ENCODE measurements around the gene GOPC.

The GOPC gene

GRCh38 chr6:117550078-117550600 lies 52.2 kb downstream of the GOPC start:
- in situ Hi-C loops (cut with HindIII; ENCODE audit: low sequenced_read_pairs): no loop called here

- in situ Hi-C loops (cut with HindIII; ENCODE audit: low sequenced_read_pairs): no loop called here
These were observed 52.7 kb downstream of the GOPC start for GRCh38 chr6:117549611-117550010.

- in situ Hi-C loops (cut with HindIII; ENCODE audit: low sequenced_read_pairs): no loop called here
These were observed 53.5 kb downstream of the GOPC start for GRCh38 chr6:117548797-117549301.

- in situ Hi-C loops (cut with HindIII; ENCODE audit: low sequenced_read_pairs): no loop called here
These were observed 54.4 kb downstream of the GOPC start for GRCh38 chr6:117547688-117548621.

GRCh38 chr6:117546674-117547073 lies 55.6 kb downstream of the GOPC start:
- in situ Hi-C loops (cut with HindIII; ENCODE audit: low sequenced_read_pairs): no loop called here

GRCh38 chr6:117545161-117545595 lies 57.1 kb downstream of the GOPC start:
- in situ Hi-C loops (cut with HindIII; ENCODE audit: low sequenced_read_pairs): no loop called here

GRCh38 chr6:117544716-117545115 lies 57.6 kb downstream of the GOPC start:
- in situ Hi-C loops (cut with HindIII; ENCODE audit: low sequenced_read_pairs): no loop called here

- in situ Hi-C loops (cut with HindIII; ENCODE audit: low sequenced_read_pairs): no loop called here
These were observed 59.8 kb downstream of the GOPC start for GRCh38 chr6:117542493-117542892.

- in situ Hi-C loops (cut with HindIII; ENCODE audit: low sequenced_read_pairs): no loop called here
These were observed 61.6 kb downstream of the GOPC start for GRCh38 chr6:117540670-117541069.

GRCh38 chr6:117538615-117539014 lies 63.7 kb downstream of the GOPC start:
- in situ Hi-C loops (cut with HindIII; ENCODE audit: low sequenced_read_pairs): no loop called here

- in situ Hi-C loops (cut with HindIII; ENCODE audit: low sequenced_read_pairs): no loop called here
These were observed 66.0 kb downstream of the GOPC start for GRCh38 chr6:117536317-117536716.

- in situ Hi-C loops (cut with HindIII; ENCODE audit: low sequenced_read_pairs): no loop called here
These were observed 67.3 kb downstream of the GOPC start for GRCh38 chr6:117534974-117535373.

- in situ Hi-C loops (cut with HindIII; ENCODE audit: low sequenced_read_pairs): no loop called here
These were observed 68.5 kb downstream of the GOPC start for GRCh38 chr6:117533775-117534174.

- in situ Hi-C loops (cut with HindIII; ENCODE audit: low sequenced_read_pairs): no loop called here
These were observed 70.2 kb downstream of the GOPC start for GRCh38 chr6:117531809-117532725.

GRCh38 chr6:117531346-117531745 lies 71.0 kb downstream of the GOPC start:
- in situ Hi-C loops (cut with HindIII; ENCODE audit: low sequenced_read_pairs): no loop called here

- in situ Hi-C loops (cut with HindIII; ENCODE audit: low sequenced_read_pairs): no loop called here
These were observed 71.7 kb downstream of the GOPC start for GRCh38 chr6:117530467-117531242.

GRCh38 chr6:117525607-117526006 lies 76.7 kb downstream of the GOPC start:
- in situ Hi-C loops (cut with HindIII; ENCODE audit: low sequenced_read_pairs): no loop called here

GRCh38 chr6:117521791-117522502 lies 80.4 kb downstream of the GOPC start:
- in situ Hi-C loops (cut with HindIII; ENCODE audit: low sequenced_read_pairs): no loop called here

GRCh38 chr6:117520603-117521395 lies 81.5 kb downstream of the GOPC start:
- in situ Hi-C loops (cut with HindIII; ENCODE audit: low sequenced_read_pairs): no loop called here

Measured in DLD1 (cell line).